Ishikawa (cell line): ENCODE data around the gene ABCA7.

Experiments used
- CEBPB ChIP-seq: IDR thresholded peaks from 2 replicates; pipeline ENCODE4 v1.6.1; 2012
- CREB1 ChIP-seq: IDR thresholded peaks from 2 replicates; pipeline ENCODE4 v1.6.1; 2012; ENCODE audit warnings: low read depth
- EGR1 ChIP-seq: IDR thresholded peaks from 2 replicates; pipeline ENCODE4 v1.6.1; 2012
- EP300 ChIP-seq: IDR thresholded peaks from 2 replicates; pipeline ENCODE4 v1.6.1; 2012; ENCODE audit warnings: borderline replicate concordance
- FOXM1 ChIP-seq: IDR thresholded peaks from 2 replicates; pipeline ENCODE4 v1.6.1; 2012; ENCODE audit warnings: low read depth, borderline replicate concordance
- NFIC ChIP-seq: IDR thresholded peaks from 2 replicates; pipeline ENCODE4 v1.6.1; 2012
- RAD21 ChIP-seq: IDR thresholded peaks from 2 replicates; pipeline ENCODE4 v1.6.1; 2012; ENCODE audit warnings: low read depth
- TAF1 ChIP-seq: IDR thresholded peaks from 2 replicates; pipeline ENCODE4 v1.6.1; 2012; ENCODE audit warnings: low read depth, mild to moderate bottlenecking
- TCF12 ChIP-seq: IDR thresholded peaks from 2 replicates; pipeline ENCODE4 v1.6.1; 2012; ENCODE audit warnings: low read depth
- TEAD4 ChIP-seq: IDR thresholded peaks from 2 replicates; pipeline ENCODE4 v1.6.1; 2012
- YY1 ChIP-seq: IDR thresholded peaks from 2 replicates; pipeline ENCODE4 v1.6.1; 2012; ENCODE audit warnings: low read depth
- ZBTB7A ChIP-seq: IDR thresholded peaks from 2 replicates; pipeline ENCODE4 v1.6.1; 2012; ENCODE audit warnings: low read depth
- TF ChIP-seq, protein P1 (sequence below): IDR thresholded peaks from 2 replicates; pipeline ENCODE4 v1.6.1; 2012
- TF ChIP-seq, protein P2 (sequence below): IDR thresholded peaks from 2 replicates; pipeline ENCODE4 v1.6.1; 2012
- TF ChIP-seq, protein P3 (sequence below): IDR thresholded peaks from 2 replicates; pipeline ENCODE4 v1.6.1; 2012; ENCODE audit warnings: low read depth, mild to moderate bottlenecking

ABCA7 gene

DNA sequence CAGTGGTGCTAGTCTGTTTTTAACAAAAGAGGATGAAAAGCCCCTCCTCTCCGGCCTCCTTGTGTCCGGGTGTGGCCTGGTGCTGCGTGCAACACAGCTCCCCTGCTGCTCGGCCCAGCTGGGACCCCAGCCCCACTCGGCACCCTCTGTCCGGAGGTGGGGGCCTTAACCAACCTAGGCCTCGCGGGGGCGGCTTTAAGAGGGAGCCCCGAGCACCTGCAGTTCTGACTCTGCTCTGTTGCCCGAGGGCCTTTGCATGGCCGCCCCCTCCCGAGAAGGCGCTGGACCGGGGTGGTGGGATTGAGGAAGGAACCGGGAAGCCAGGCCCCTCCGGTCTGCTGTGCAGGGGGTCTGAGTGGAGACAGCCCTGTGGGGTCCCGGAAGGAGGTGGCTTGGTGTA is 45.4 kb upstream of the ABCA7 start:
- TF ChIP-seq ZBTB7A (no peak), YY1 (no peak), TCF12 (no peak), EP300 (no peak), CREB1 (no peak), NFIC (no peak), CEBPB (no peak), FOXM1 (no peak), TEAD4 (no peak), TAF1 (no peak), RAD21 (no peak), EGR1 (no peak)
- TF ChIP-seq, protein P1, sequence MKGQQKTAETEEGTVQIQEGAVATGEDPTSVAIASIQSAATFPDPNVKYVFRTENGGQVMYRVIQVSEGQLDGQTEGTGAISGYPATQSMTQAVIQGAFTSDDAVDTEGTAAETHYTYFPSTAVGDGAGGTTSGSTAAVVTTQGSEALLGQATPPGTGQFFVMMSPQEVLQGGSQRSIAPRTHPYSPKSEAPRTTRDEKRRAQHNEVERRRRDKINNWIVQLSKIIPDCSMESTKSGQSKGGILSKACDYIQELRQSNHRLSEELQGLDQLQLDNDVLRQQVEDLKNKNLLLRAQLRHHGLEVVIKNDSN, result no peak
- TF ChIP-seq, protein P2, sequence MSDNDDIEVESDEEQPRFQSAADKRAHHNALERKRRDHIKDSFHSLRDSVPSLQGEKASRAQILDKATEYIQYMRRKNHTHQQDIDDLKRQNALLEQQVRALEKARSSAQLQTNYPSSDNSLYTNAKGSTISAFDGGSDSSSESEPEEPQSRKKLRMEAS, result no peak
- TF ChIP-seq, protein P3, sequence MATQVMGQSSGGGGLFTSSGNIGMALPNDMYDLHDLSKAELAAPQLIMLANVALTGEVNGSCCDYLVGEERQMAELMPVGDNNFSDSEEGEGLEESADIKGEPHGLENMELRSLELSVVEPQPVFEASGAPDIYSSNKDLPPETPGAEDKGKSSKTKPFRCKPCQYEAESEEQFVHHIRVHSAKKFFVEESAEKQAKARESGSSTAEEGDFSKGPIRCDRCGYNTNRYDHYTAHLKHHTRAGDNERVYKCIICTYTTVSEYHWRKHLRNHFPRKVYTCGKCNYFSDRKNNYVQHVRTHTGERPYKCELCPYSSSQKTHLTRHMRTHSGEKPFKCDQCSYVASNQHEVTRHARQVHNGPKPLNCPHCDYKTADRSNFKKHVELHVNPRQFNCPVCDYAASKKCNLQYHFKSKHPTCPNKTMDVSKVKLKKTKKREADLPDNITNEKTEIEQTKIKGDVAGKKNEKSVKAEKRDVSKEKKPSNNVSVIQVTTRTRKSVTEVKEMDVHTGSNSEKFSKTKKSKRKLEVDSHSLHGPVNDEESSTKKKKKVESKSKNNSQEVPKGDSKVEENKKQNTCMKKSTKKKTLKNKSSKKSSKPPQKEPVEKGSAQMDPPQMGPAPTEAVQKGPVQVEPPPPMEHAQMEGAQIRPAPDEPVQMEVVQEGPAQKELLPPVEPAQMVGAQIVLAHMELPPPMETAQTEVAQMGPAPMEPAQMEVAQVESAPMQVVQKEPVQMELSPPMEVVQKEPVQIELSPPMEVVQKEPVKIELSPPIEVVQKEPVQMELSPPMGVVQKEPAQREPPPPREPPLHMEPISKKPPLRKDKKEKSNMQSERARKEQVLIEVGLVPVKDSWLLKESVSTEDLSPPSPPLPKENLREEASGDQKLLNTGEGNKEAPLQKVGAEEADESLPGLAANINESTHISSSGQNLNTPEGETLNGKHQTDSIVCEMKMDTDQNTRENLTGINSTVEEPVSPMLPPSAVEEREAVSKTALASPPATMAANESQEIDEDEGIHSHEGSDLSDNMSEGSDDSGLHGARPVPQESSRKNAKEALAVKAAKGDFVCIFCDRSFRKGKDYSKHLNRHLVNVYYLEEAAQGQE, result no peak

DNA sequence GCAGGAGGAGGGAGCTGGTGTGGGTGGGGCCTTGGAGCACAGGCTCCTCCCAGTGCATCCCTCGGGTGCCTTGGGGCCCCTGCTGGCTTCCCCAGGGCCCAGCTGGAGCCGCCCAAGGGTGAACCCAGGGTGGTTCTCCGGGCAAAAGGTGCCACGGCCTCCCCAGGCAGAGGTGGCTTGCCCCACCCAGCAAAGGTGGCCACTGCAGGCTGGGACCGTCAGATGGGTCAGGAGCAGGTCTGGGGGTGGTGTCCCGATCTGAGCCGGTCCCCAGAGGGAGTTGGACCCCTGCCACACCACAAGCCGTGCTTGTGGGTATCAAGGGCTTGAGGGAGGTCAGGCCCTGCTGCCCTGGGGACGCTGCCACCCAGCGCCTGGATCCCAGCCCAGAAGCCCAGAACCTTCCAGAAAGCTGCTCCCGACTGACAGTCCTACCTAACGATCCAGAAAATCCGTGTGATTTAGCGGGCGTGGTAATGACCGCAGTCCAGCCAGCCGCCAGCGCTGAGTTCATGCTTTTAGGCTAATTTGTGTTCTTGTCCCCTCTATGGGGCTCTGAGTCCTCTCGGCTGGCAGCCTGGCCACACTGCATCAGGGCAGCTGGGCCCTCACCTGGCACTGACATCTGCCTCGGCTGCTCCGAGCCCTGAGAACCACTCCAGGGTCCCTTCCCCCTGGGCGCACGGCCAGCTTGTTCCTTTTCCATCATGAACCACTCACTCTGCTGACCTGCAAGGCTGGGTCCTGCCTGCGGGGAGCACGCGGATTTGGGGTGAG is 44.7 kb upstream of the ABCA7 start:
- no peak for TF ChIP-seq TEAD4
- TF ChIP-seq, protein P2, result peak; percentile 42; the same call in 1 of the 2 replicates
- 0 out of 2 replicates have a peak, but pooled peaks have one; percentile 32 for TF ChIP-seq ZBTB7A
- no peak for TF ChIP-seq TAF1
- TF ChIP-seq FOXM1, result no peak
- TF ChIP-seq EP300, result peak; percentile 25; the same call in 1 of the 2 replicates
- TF ChIP-seq TCF12, result peak; percentile 47; the same call in 1 of the 2 replicates
- TF ChIP-seq, protein P3, result no peak
- peak; percentile 87 for TF ChIP-seq NFIC
- no peak for TF ChIP-seq YY1

DNA sequence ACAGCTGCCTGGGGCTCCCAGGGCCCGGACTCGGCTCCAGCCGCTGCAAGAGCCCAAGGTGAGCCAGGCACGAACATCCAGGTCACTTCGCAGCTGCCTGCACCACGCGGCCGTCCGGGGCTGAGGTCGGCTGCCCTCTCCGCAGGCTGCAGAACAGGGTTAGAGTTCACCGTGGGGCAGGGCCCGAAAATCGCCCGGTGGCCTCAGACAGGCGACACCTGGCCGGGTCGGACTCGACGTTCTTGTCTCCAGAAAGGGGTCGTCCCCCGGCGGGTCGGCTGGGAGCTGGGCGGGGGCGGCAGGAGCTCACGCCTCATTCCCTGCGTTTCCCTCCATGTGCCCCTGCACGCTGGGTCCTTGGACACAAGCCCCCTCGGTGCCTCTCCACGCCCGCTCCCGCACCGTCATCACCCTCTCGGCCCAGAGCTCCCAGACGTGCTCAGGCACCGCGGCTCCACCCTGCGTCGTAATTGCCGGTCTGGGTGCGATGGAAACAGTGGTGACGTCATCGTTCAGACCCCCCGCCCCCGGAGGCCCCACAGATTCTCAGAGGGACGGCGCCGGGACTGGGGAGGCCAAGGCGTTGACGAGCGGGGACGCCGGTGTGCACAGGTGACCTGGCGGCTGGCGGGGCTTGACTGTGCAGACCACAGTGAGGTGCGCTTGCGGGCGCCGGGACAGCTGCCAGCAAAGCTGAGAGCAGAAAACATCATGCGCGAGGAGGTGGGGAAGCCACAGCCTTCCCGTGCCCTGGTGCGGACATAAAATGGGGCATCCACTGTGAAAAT is 43.7 kb upstream of the ABCA7 start:
- TF ChIP-seq TEAD4 (no peak), YY1 (no peak), CREB1 (no peak), CEBPB (no peak), TAF1 (no peak), ZBTB7A (no peak), RAD21 (no peak), EP300 (no peak), NFIC (no peak; the same call in 1 of the 2 replicates), EGR1 (no peak), FOXM1 (no peak), TCF12 (no peak)
- TF ChIP-seq, protein P2, result no peak
- TF ChIP-seq, protein P3, result no peak
- TF ChIP-seq, protein P1, result no peak
